ENCODE measurements around the gene CMPK1. TPM values are rescaled to one million over a fixed set of nuclear protein-coding genes. Genes with fewer than 3 reads are reported as not detected.
A peak's percentile ranks its signal among the peaks of the same experiment; 100 is the strongest.

Gene CMPK1
- total RNA-seq, 1 experiment from 2014 or later, result 77.4 TPM

DNA sequence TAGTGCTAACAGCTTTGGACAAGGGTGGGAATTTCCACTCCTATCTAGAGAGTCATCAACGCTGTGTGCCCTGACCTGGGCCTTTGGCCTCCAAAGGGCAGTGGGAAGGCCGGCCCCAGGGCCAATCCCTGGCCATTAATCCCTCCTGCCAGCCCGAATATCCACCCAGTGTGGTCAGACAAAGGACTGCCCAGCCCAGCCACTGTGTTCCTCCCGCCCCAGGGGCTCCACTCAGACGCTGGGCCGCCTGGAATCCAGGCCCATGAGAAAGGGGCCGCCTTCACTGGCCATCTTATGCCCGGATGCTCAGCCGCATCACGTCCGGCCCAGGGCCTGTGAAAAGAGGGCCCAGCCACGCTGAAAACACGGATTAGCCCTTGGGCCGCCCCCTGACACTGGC, 78.8 kb downstream of the CMPK1 start:
- Histone ChIP-seq H3K9me3 (no peaks in the 10 kb centered on the region), H3K4me1 (peaks cover 5% of the 10 kb centered on the region; the same call in 1 of the 2 replicates), H3K36me3 (ENCODE audit: control insufficient read depth, insufficient read depth, low read length) (no peaks in the 10 kb centered on the region), H3K27me3 (replicated peaks; ENCODE audit: control insufficient read depth, insufficient read depth, low read length) (no peaks in the 10 kb centered on the region), H3K4me3 (ENCODE audit: low read depth, low read length) (no peak overlapping the region)
- ChIA-PET POLR2A (no interaction called here), CTCF (no interaction called here)
- no peak overlapping the region for H3K4me3 Mint-ChIP-seq (ENCODE audit: unreplicated experiment)
- intact Hi-C loops (cut with micrococcal nuclease; ENCODE audit: unreplicated experiment), result no loop called here
- no peaks in the 10 kb centered on the region for H3K36me3 Mint-ChIP-seq (ENCODE audit: insufficient read depth, unreplicated experiment)
- peak in 1 of 2 experiments; percentile 53 for DNase-seq
- H3K4me1 Mint-ChIP-seq (ENCODE audit: low read depth, unreplicated experiment), result no peaks in the 10 kb centered on the region
- TF ChIP-seq, protein P1, sequence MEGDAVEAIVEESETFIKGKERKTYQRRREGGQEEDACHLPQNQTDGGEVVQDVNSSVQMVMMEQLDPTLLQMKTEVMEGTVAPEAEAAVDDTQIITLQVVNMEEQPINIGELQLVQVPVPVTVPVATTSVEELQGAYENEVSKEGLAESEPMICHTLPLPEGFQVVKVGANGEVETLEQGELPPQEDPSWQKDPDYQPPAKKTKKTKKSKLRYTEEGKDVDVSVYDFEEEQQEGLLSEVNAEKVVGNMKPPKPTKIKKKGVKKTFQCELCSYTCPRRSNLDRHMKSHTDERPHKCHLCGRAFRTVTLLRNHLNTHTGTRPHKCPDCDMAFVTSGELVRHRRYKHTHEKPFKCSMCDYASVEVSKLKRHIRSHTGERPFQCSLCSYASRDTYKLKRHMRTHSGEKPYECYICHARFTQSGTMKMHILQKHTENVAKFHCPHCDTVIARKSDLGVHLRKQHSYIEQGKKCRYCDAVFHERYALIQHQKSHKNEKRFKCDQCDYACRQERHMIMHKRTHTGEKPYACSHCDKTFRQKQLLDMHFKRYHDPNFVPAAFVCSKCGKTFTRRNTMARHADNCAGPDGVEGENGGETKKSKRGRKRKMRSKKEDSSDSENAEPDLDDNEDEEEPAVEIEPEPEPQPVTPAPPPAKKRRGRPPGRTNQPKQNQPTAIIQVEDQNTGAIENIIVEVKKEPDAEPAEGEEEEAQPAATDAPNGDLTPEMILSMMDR (IDR thresholded peaks at IDR 0.05; ENCODE audit: insufficient read depth in 1 of 2, low read depth in 1 of 2, low read length in 1 of 2, severe bottlenecking in 1 of 2, unreplicated experiment in 1 of 2), result no peak
- no peak overlapping the region for H3K27ac Mint-ChIP-seq (ENCODE audit: unreplicated experiment)
- no TSS peak for BruUV-seq (replicated peaks)
- H3K9me3 Mint-ChIP-seq (ENCODE audit: unreplicated experiment), result no peaks in the 10 kb centered on the region
- H3K27me3 Mint-ChIP-seq (ENCODE audit: insufficient read depth, unreplicated experiment), result no peaks in the 10 kb centered on the region

DNA sequence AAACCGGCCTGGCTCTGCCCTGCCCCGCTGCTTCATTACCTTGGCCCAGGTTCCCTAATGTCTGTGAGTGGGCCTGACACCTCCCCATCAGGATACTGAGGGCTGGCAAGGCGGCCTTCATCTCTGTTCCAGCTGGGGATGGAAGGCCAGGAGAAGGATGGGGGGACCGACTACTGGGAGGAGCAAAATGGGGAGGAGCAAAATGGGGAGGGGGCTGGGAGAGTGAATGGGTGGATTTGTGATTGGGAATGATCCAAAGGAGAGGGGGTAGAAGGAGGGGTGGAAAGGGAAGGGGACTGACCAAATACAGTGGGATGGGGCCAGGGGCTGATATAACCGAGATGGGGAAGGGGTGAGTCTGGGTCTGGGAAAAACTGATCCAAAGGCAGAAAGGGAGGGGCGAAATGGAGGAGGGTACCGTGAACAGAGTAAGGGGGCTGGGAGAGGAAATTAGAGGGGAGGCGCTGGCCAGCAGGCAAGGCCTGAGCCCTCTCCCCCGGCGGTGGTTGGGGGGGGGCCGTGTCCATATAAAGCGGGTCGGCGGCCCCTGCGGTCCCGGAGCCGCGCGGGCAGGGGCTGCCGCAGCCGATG, 82.2 kb downstream of the CMPK1 start, which contains the start of gene FOXE3:
Gene FOXE3 (plus strand): TSS at position 558 of the 591 bp plus-strand sequence. CDS start 31 bp downstream, at position 589.
- POLR2A ChIA-PET, result no interaction called here
- no peaks in the 10 kb centered on the region for H3K36me3 Mint-ChIP-seq (ENCODE audit: insufficient read depth, unreplicated experiment)
- intact Hi-C loops (cut with micrococcal nuclease; ENCODE audit: unreplicated experiment), result no loop called here
- H3K4me3 Mint-ChIP-seq (ENCODE audit: unreplicated experiment), result no peak within 1 kb of the TSS
- no peaks in the 10 kb centered on the region for H3K36me3 ChIP-seq (ENCODE audit: control insufficient read depth, insufficient read depth, low read length)
- H3K4me1 ChIP-seq, result no peaks in the 10 kb centered on the region
- H3K27ac Mint-ChIP-seq (ENCODE audit: unreplicated experiment), result no peak within 1 kb of the TSS
- no peak within 1 kb of the TSS for H3K4me3 ChIP-seq (ENCODE audit: low read depth, low read length)
- H3K4me1 Mint-ChIP-seq (ENCODE audit: low read depth, unreplicated experiment), result no peaks in the 10 kb centered on the region
- CTCF ChIA-PET, result no interaction called here
- BruUV-seq (replicated peaks), result no TSS peak
- H3K9me3 Mint-ChIP-seq (ENCODE audit: unreplicated experiment), result no peaks in the 10 kb centered on the region
- no peaks in the 10 kb centered on the region for H3K27me3 ChIP-seq (replicated peaks; ENCODE audit: control insufficient read depth, insufficient read depth, low read length)
- H3K9me3 ChIP-seq, result no peaks in the 10 kb centered on the region
- no peaks in the 10 kb centered on the region for H3K27me3 Mint-ChIP-seq (ENCODE audit: insufficient read depth, unreplicated experiment)
- DNase-seq, result no peak
- TF ChIP-seq, protein P1 (IDR thresholded peaks at IDR 0.05; ENCODE audit: insufficient read depth in 1 of 2, low read depth in 1 of 2, low read length in 1 of 2, severe bottlenecking in 1 of 2, unreplicated experiment in 1 of 2), result no peak

DNA sequence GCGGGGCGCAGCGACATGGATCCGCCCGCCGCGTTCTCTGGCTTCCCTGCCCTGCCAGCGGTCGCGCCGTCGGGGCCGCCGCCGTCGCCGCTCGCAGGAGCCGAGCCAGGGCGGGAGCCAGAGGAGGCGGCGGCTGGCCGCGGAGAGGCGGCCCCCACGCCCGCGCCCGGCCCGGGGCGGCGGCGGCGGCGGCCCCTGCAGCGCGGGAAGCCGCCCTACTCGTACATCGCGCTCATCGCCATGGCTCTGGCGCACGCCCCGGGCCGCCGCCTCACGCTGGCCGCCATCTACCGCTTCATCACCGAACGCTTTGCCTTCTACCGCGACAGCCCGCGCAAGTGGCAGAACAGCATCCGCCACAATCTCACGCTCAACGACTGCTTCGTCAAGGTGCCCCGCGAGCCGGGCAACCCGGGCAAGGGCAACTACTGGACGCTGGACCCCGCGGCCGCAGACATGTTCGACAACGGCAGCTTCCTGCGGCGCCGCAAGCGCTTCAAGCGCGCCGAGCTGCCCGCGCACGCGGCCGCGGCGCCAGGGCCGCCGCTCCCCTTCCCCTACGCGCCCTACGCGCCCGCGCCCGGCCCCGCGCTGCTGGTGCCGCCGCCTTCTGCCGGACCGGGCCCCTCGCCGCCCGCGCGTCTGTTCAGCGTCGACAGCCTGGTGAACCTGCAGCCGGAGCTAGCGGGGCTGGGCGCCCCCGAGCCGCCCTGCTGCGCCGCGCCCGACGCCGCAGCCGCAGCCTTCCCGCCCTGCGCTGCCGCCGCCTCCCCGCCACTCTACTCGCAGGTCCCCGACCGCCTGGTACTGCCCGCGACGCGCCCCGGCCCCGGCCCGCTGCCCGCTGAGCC, 83.0 kb downstream of the CMPK1 start:
- TF ChIP-seq, protein P1 (IDR thresholded peaks at IDR 0.05; ENCODE audit: insufficient read depth in 1 of 2, low read depth in 1 of 2, low read length in 1 of 2, severe bottlenecking in 1 of 2, unreplicated experiment in 1 of 2), result no peak
- Histone ChIP-seq H3K4me1 (no peaks in the 10 kb centered on the region), H3K36me3 (ENCODE audit: control insufficient read depth, insufficient read depth, low read length) (no peaks in the 10 kb centered on the region), H3K4me3 (ENCODE audit: low read depth, low read length) (no peak overlapping the region), H3K27me3 (replicated peaks; ENCODE audit: control insufficient read depth, insufficient read depth, low read length) (no peaks in the 10 kb centered on the region), H3K9me3 (no peaks in the 10 kb centered on the region)
- ChIA-PET POLR2A (no interaction called here), CTCF (no interaction called here)
- Mint-ChIP-seq H3K27ac (ENCODE audit: unreplicated experiment) (no peak overlapping the region), H3K36me3 (ENCODE audit: insufficient read depth, unreplicated experiment) (no peaks in the 10 kb centered on the region), H3K4me1 (ENCODE audit: low read depth, unreplicated experiment) (no peaks in the 10 kb centered on the region), H3K9me3 (ENCODE audit: unreplicated experiment) (no peaks in the 10 kb centered on the region), H3K4me3 (ENCODE audit: unreplicated experiment) (no peak overlapping the region), H3K27me3 (ENCODE audit: insufficient read depth, unreplicated experiment) (no peaks in the 10 kb centered on the region)
- BruUV-seq (replicated peaks), result no TSS peak
- intact Hi-C loops (cut with micrococcal nuclease; ENCODE audit: unreplicated experiment), result no loop called here
- no peak for DNase-seq

Measured in Caco-2 (cell line).